IMR-90 (cell line): Measurements from ENCODE around the gene DOCK9. TPM values are rescaled to one million over a fixed set of nuclear protein-coding genes. Genes with fewer than 3 reads are reported as not detected.

Experiments
- ATAC-seq: fragments of 200-7000 bp; cut with Tn5 transposase; 2 replicates; pipeline ENCODE4 v1.9.1; 2020; ENCODE audit warnings: low read depth, mild to moderate bottlenecking, moderate library complexity
- BruUV-seq: library from RNA; stranded (reverse); fragments of 400-500 nt; replicated peaks from 2 replicates; lab custom pipeline; 2021; lab: Mats Ljungman, UMichigan
- CTCF ChIA-PET: fragments of 300-600 bp; formaldehyde crosslinking; extraction: SDS; loops from one replicate; lab custom pipeline; 2021; ENCODE audit warnings: antibody characterized with exemption; lab: Yijun Ruan, JAX
- POLR2A ChIA-PET: fragments of 300-600 bp; sonication (Branson Sonifier 250); formaldehyde crosslinking; loops from one replicate; lab custom pipeline; 2022; ENCODE audit warnings: antibody characterized with exemption; ENCODE audit not compliant: unreplicated experiment; lab: Charles Lee
- DNase-seq: peaks from one replicate; pipeline ENCODE4 v3.0.0; 2013
- H2AFZ ChIP-seq: replicated peaks from 2 replicates; pipeline ENCODE3; 2013; ENCODE audit warnings: low read length, mild to moderate bottlenecking; ENCODE audit not compliant: poor library complexity
- H2AK5ac ChIP-seq: 2 replicates; pipeline ENCODE4 v1.6.1; 2013; ENCODE audit warnings: low read depth, low read length, inconsistent platforms
- H2AK9ac ChIP-seq: replicated peaks from 2 replicates; pipeline ENCODE3; 2013; ENCODE audit warnings: mild to moderate bottlenecking, low read depth, low read length, moderate library complexity; ENCODE audit not compliant: poor library complexity
- H2BK120ac ChIP-seq: 2 replicates; pipeline ENCODE4 v1.6.1; 2013; ENCODE audit warnings: low read depth, low read length, inconsistent platforms
- H2BK15ac ChIP-seq: 3 replicates; pipeline ENCODE4 v1.6.1; 2013; ENCODE audit warnings: low read depth, low read length, inconsistent platforms
- H2BK20ac ChIP-seq: 2 replicates; pipeline ENCODE4 v1.6.1; 2013; ENCODE audit warnings: low read depth, mild to moderate bottlenecking, inconsistent platforms, low read length, moderate library complexity
- H2BK5ac ChIP-seq: 2 replicates; pipeline ENCODE4 v1.6.1; 2013; ENCODE audit warnings: mild to moderate bottlenecking, low read depth, low read length, inconsistent platforms; ENCODE audit not compliant: poor library complexity, severe bottlenecking
- H3K14ac ChIP-seq: replicated peaks from 2 replicates; pipeline ENCODE4 v1.6.1; 2013; ENCODE audit warnings: low read depth, low read length, inconsistent platforms
- H3K18ac ChIP-seq: 2 replicates; pipeline ENCODE4 v1.6.1; 2013; ENCODE audit warnings: low read depth, low read length, control low read depth
- H3K23ac ChIP-seq: 2 replicates; pipeline ENCODE4 v1.6.1; 2013; ENCODE audit warnings: low read depth, low read length, inconsistent platforms
- H3K27ac ChIP-seq: 2 replicates; pipeline ENCODE4 v1.5.1; 2013; ENCODE audit warnings: mild to moderate bottlenecking, control low read depth, low read length; ENCODE audit not compliant: insufficient read depth
- H3K27me3 ChIP-seq: 2 replicates; pipeline ENCODE4 v1.6.1; 2013; ENCODE audit warnings: low read length; ENCODE audit not compliant: control insufficient read depth, insufficient read depth
- H3K36me3 ChIP-seq: 2 replicates; pipeline ENCODE4 v1.6.1; 2013; ENCODE audit warnings: low read length, mixed read lengths; ENCODE audit not compliant: control insufficient read depth, insufficient read depth
- H3K4ac ChIP-seq: 2 replicates; pipeline ENCODE4 v1.6.1; 2013; ENCODE audit warnings: low read depth, low read length, inconsistent platforms
- H3K4me1 ChIP-seq: 2 replicates; pipeline ENCODE4 v1.6.1; 2013; ENCODE audit warnings: low read length, mixed read lengths; ENCODE audit not compliant: control insufficient read depth, insufficient read depth
- H3K4me2 ChIP-seq: 2 replicates; pipeline ENCODE4 v1.6.1; 2013; ENCODE audit warnings: low read depth, mild to moderate bottlenecking, control low read depth, low read length, moderate library complexity
- H3K4me3 ChIP-seq: 2 replicates; pipeline ENCODE4 v1.5.1; 2013; ENCODE audit warnings: low read depth, mild to moderate bottlenecking, control low read depth, low read length, moderate library complexity; ENCODE audit not compliant: insufficient read depth
- H3K56ac ChIP-seq: 2 replicates; pipeline ENCODE4 v1.6.1; 2013; ENCODE audit warnings: low read length, inconsistent platforms; ENCODE audit not compliant: insufficient read depth; ENCODE audit errors: extremely low read depth
- H3K79me1 ChIP-seq, 2 experiments: 2 replicates each; pipeline ENCODE4 v1.6.1; 2013; ENCODE audit warnings: low read length in 2 of 2, inconsistent platforms in 1 of 2, low read depth in 1 of 2
- H3K9ac ChIP-seq: 2 replicates; pipeline ENCODE4 v1.6.1; 2013; ENCODE audit warnings: low read depth, low read length, control low read depth
- H3K9me1 ChIP-seq: 2 replicates; pipeline ENCODE4 v1.6.1; 2013; ENCODE audit warnings: low read length, inconsistent platforms; ENCODE audit not compliant: insufficient read depth
- H3K9me3 ChIP-seq: 2 replicates; pipeline ENCODE4 v1.6.1; 2013; ENCODE audit warnings: low read length; ENCODE audit not compliant: control insufficient read depth, insufficient read depth
- H4K20me1 ChIP-seq: 2 replicates; pipeline ENCODE4 v1.6.1; 2013; ENCODE audit warnings: low read length, inconsistent platforms; ENCODE audit not compliant: insufficient read depth
- H4K5ac ChIP-seq: 2 replicates; pipeline ENCODE4 v1.6.1; 2013; ENCODE audit warnings: mild to moderate bottlenecking, low read depth, low read length, control low read depth
- H4K8ac ChIP-seq, 2 experiments: 2 replicates each; pipeline ENCODE4 v1.6.1; 2013; ENCODE audit warnings: low read depth in 2 of 2, low read length in 2 of 2, control low read depth in 1 of 2, inconsistent platforms in 1 of 2
- H4K91ac ChIP-seq: 2 replicates; pipeline ENCODE4 v1.6.1; 2013; ENCODE audit warnings: low read depth, low read length, inconsistent platforms; ENCODE audit not compliant: insufficient read depth
- BHLHE40 ChIP-seq: fragments of 150-350 bp; IDR thresholded peaks from 2 replicates; pipeline ENCODE4 v1.6.1; 2016; ENCODE audit warnings: mild to moderate bottlenecking, low read depth, low read length
- CEBPB ChIP-seq: IDR thresholded peaks from 2 replicates; pipeline ENCODE4 v1.6.1; 2012; ENCODE audit warnings: low read depth, low read length, improper control_type of control experiment
- FOS ChIP-seq: fragments of 150-350 bp; IDR thresholded peaks from 2 replicates; pipeline ENCODE4 v1.6.1; 2016; ENCODE audit warnings: low read depth, low read length
- NFE2L2 ChIP-seq: fragments of 150-350 bp; IDR thresholded peaks from 2 replicates; pipeline ENCODE4 v1.6.1; 2016; ENCODE audit warnings: low read depth, mild to moderate bottlenecking, low read length
- RFX5 ChIP-seq: IDR thresholded peaks from 2 replicates; pipeline ENCODE4 v1.8.0; 2012; ENCODE audit warnings: low read depth, mild to moderate bottlenecking, low read length, moderate library complexity
- WGBS, 2 experiments: methylation state at CpG; one replicate each; pipeline versions ENCODE4 v1.1.5 to v1.1.7; 2013; ENCODE audit warnings: missing lambda C conversion rate in 2 of 2; ENCODE audit not compliant: insufficient read length in 1 of 2; ENCODE audit errors: extremely low coverage in 2 of 2; 5-methylcytosine and 5-hydroxymethylcytosine counted together
- dilution Hi-C: fragments of 300-500 bp; cut with HindIII; formaldehyde crosslinking; loops from one replicate; pipeline ENCODE4 v1.14.3; 2018; ENCODE audit warnings: low sequenced_read_pairs; ENCODE audit not compliant: unreplicated experiment
- in situ Hi-C: fragments of 300-500 bp; cut with MboI; formaldehyde crosslinking; loops from 3 replicates; pipeline ENCODE4 v1.14.3; 2019; ENCODE audit warnings: low sequenced_read_pairs, inconsistent platforms, mixed read lengths
- intact Hi-C: fragments of 100-400 bp; cut with micrococcal nuclease; formaldehyde crosslinking; loops from 2 replicates; pipeline ENCODE4 v1.10.0; 2022
- polyA plus RNA-seq, 3 experiments: library from polyadenylated mRNA; depleted of rRNA; stranded (reverse); fragments of >200 nt; gene quantifications; 2 replicates each; pipeline ENCODE4 v1.2.3, GENCODE V29; 2012; ENCODE audit warnings: low replicate concordance in 1 of 3
- total RNA-seq: library from RNA; depleted of rRNA; stranded (reverse); fragments of >200 nt; gene quantifications from 2 replicates; pipeline ENCODE4 v1.2.3, GENCODE V29; 2012
- TF ChIP-seq, protein P1 (sequence below): fragments of 150-350 bp; IDR thresholded peaks from 2 replicates; pipeline ENCODE4 v1.6.1; 2016; ENCODE audit warnings: low read depth, mild to moderate bottlenecking, low read length, moderate library complexity, borderline replicate concordance

Gene DOCK9
- total and polyA plus RNA-seq, 2 of the 4 experiments (the other 2 are of a cell fraction), result 4.8 to 7.2 TPM

DNA sequence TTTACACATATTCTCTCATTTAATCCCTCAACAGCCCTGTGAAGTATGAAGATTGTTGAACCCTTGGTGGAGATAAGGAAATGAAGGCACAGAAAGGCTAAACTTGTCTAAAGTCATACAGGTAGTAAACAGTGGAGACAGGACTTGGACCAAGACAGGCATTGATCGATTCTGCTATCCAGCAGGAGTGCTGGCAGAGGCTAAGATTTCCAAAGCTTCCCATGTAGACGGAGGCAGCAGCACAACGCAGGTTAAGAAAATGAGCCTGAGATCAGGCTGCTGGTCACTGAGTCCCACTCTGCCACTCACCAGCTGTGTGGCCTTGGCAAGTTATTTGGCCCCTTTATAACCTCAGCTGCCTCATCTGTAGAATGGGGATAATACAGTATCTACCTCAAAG, 140.0 kb downstream of the DOCK9 start:
- H3K4me2 ChIP-seq, result no peak overlapping the region
- H3K9ac ChIP-seq, result no peak overlapping the region
- no peak overlapping the region for H4K5ac ChIP-seq
- CTCF ChIA-PET, result interaction anchor here (1.5 kb wide), 1 partner anchor 196 kb away, joined by 4 read pairs; no protein-coding TSS in a partner anchor
- no peak overlapping the region for H2BK15ac ChIP-seq
- no peak overlapping the region for H3K4me3 ChIP-seq
- no peaks in the 10 kb centered on the region for H3K36me3 ChIP-seq
- H2BK20ac ChIP-seq, result no peak overlapping the region
- H3K4ac ChIP-seq, result no peak overlapping the region
- no peak overlapping the region for H3K23ac ChIP-seq
- intact Hi-C loops, result no loop called here
- H4K8ac ChIP-seq, result no peak overlapping the region
- DNase-seq, result no peak
- no peak overlapping the region for H3K18ac ChIP-seq
- dilution Hi-C loops, result no loop called here
- in situ Hi-C loops, result loop anchor here (10.0 to 25.0 kb wide), 3 partner anchors 383 to 976 kb away; partner anchors contain the start of gene FARP1
- H2AFZ ChIP-seq, result no peak overlapping the region
- H3K14ac ChIP-seq, result no peak overlapping the region
- POLR2A ChIA-PET, result no interaction called here
- no peak overlapping the region for H3K27ac ChIP-seq
- no peak overlapping the region for H2BK120ac ChIP-seq
- no peak overlapping the region for H2BK5ac ChIP-seq
- H4K20me1 ChIP-seq, result no peaks in the 10 kb centered on the region
- TF ChIP-seq RFX5, result no peak
- no peak for TF ChIP-seq FOS
- TF ChIP-seq NFE2L2, result no peak
- TF ChIP-seq, protein P1, sequence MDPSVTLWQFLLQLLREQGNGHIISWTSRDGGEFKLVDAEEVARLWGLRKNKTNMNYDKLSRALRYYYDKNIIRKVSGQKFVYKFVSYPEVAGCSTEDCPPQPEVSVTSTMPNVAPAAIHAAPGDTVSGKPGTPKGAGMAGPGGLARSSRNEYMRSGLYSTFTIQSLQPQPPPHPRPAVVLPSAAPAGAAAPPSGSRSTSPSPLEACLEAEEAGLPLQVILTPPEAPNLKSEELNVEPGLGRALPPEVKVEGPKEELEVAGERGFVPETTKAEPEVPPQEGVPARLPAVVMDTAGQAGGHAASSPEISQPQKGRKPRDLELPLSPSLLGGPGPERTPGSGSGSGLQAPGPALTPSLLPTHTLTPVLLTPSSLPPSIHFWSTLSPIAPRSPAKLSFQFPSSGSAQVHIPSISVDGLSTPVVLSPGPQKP, result no peak
- TF ChIP-seq CEBPB, result no peak
- no peak for TF ChIP-seq BHLHE40
- no peak overlapping the region for H2AK9ac ChIP-seq
- peaks cover 4% of the 10 kb centered on the region; the same call in 1 of the 2 replicates for H3K4me1 ChIP-seq
- no peak overlapping the region for H3K56ac ChIP-seq
- H4K91ac ChIP-seq, result no peak overlapping the region
- no peak overlapping the region for H2AK5ac ChIP-seq
- ATAC-seq, result no peak
- H3K9me3 ChIP-seq, result no peaks in the 10 kb centered on the region
- H3K9me1 ChIP-seq, result peaks cover 4% of the 10 kb centered on the region
- WGBS, 2 experiments, result 92% methylated on average over 3 of the region's 3 CpGs; no CpG with 5 or more reads in 1 of the 2 experiments
- H3K79me1 ChIP-seq, result peaks cover 0 to 3% of the 10 kb centered on the region in 2 experiments; a peak in 1 of 4 replicates
- H3K27me3 ChIP-seq, result no peaks in the 10 kb centered on the region; the same call in 1 of the 2 replicates
- BruUV-seq, result no TSS peak
